H1 (cell line): ENCODE results near the gene MDM4. TPM values are rescaled to one million over a fixed set of nuclear protein-coding genes. Genes with fewer than 3 reads are reported as not detected.

ENCODE experiments used
- CTCF ChIA-PET: fragments of 300-600 bp; sonication (Branson Sonifier 250); formaldehyde crosslinking; loops from one replicate; lab custom pipeline; 2021; ENCODE audit not compliant: partially characterized antibody; lab: Charles Lee
- POLR2A ChIA-PET: fragments of 300-600 bp; sonication (Branson Sonifier 250); formaldehyde crosslinking; loops from one replicate; lab custom pipeline; 2021; ENCODE audit warnings: inconsistent platforms; ENCODE audit not compliant: partially characterized antibody; lab: Charles Lee
- DNase-seq, 2 experiments: peaks; one replicate each; pipeline versions ENCODE4 v3.0.0 to v3.0.0-alpha.2; 2010 to 2022; ENCODE audit warnings: low spot score in 2 of 2, low read depth in 1 of 2, mixed read lengths in 1 of 2
- FAIRE-seq: peaks from 2 replicates; lab custom pipeline; 2011; peaks lifted over from hg19 to GRCh38; lab: Jason Lieb, UNC
- H2AFZ ChIP-seq: 2 replicates; pipeline ENCODE4 v1.8.1; 2012; ENCODE audit warnings: low read length, inconsistent platforms
- H2AK5ac ChIP-seq: 2 replicates; pipeline ENCODE4 v1.6.1; 2013; ENCODE audit warnings: low read depth, low read length
- H2BK120ac ChIP-seq: replicated peaks from 2 replicates; pipeline ENCODE3; 2013; ENCODE audit warnings: low read depth, low read length, inconsistent platforms
- H2BK12ac ChIP-seq: 2 replicates; pipeline ENCODE4 v1.6.1; 2013; ENCODE audit warnings: low read depth, low read length
- H2BK15ac ChIP-seq: 2 replicates; pipeline ENCODE4 v1.6.1; 2013; ENCODE audit warnings: low read length
- H2BK20ac ChIP-seq: 2 replicates; pipeline ENCODE4 v1.6.1; 2013; ENCODE audit warnings: low read length
- H2BK5ac ChIP-seq: 2 replicates; pipeline ENCODE4 v1.6.1; 2013; ENCODE audit warnings: low read depth, low read length
- H3K14ac ChIP-seq: 2 replicates; pipeline ENCODE4 v1.6.1; 2013; ENCODE audit warnings: inconsistent platforms; ENCODE audit not compliant: insufficient read length
- H3K18ac ChIP-seq: 2 replicates; pipeline ENCODE4 v1.6.1; 2013; ENCODE audit warnings: low read length; ENCODE audit errors: extremely low read depth
- H3K23ac ChIP-seq: 2 replicates; pipeline ENCODE4 v1.6.1; 2013; ENCODE audit warnings: inconsistent platforms; ENCODE audit not compliant: insufficient read length
- H3K23me2 ChIP-seq: 2 replicates; pipeline ENCODE4 v1.6.1; 2013; ENCODE audit warnings: low read depth, low read length
- H3K27ac ChIP-seq: 2 replicates; pipeline ENCODE4 v1.6.1; 2011; ENCODE audit warnings: low read depth, low read length, inconsistent platforms
- H3K27me3 ChIP-seq, 4 experiments: replicated peaks in 1 of 4; 1 replicate in 1 of 4; 2 replicates in 3 of 4; pipeline versions ENCODE4 v1.6.1 to v1.8.1; 2011 to 2013; ENCODE audit warnings: low read length in 3 of 4, mild to moderate bottlenecking in 3 of 4, inconsistent platforms in 2 of 4, mixed read lengths in 2 of 4, moderate library complexity in 1 of 4; ENCODE audit not compliant: control insufficient read depth in 3 of 4, insufficient read depth in 3 of 4; ENCODE audit errors: extremely low read depth in 1 of 4
- H3K36me3 ChIP-seq, 4 experiments: 2 replicates each; pipeline versions ENCODE4 v1.6.1 to v1.8.1; 2011 to 2013; ENCODE audit warnings: mild to moderate bottlenecking in 4 of 4, low read length in 3 of 4, moderate library complexity in 2 of 4, control low read depth in 1 of 4, inconsistent platforms in 1 of 4; ENCODE audit not compliant: insufficient read depth in 4 of 4, control insufficient read depth in 2 of 4
- H3K4ac ChIP-seq: replicated peaks from 2 replicates; pipeline ENCODE3; 2013; ENCODE audit warnings: low read length, low read depth, mixed read lengths, inconsistent platforms; ENCODE audit not compliant: insufficient read length
- H3K4me1 ChIP-seq, 4 experiments: replicated peaks in 1 of 4; 1 replicate in 1 of 4; 2 replicates in 3 of 4; pipeline versions ENCODE4 v1.6.1 to v1.8.1; 2011 to 2013; ENCODE audit warnings: low read length in 3 of 4, inconsistent platforms in 2 of 4, mixed read lengths in 1 of 4; ENCODE audit not compliant: insufficient read depth in 4 of 4, control insufficient read depth in 3 of 4
- H3K4me2 ChIP-seq, 2 experiments: 2 replicates each; pipeline versions ENCODE4 v1.6.1 to v1.8.1; 2011 to 2013; ENCODE audit warnings: low read depth in 2 of 2, low read length in 2 of 2, control low read depth in 1 of 2, inconsistent platforms in 1 of 2, mild to moderate bottlenecking in 1 of 2; ENCODE audit not compliant: insufficient read depth in 1 of 2
- H3K4me3 ChIP-seq, 4 experiments: fragments of 200-600, 300-600 bp in 1 of 4; sonication (generic), shearing (Covaris generic), sonication (Bioruptor Twin) in 1 of 4; 2 replicates each; pipeline versions ENCODE4 v1.5.1 to v1.8.1; 2011 to 2016; ENCODE audit warnings: low read length in 4 of 4, low read depth in 3 of 4, control low read depth in 2 of 4, inconsistent platforms in 2 of 4, mild to moderate bottlenecking in 2 of 4, mixed read lengths in 1 of 4, moderate library complexity in 1 of 4; ENCODE audit not compliant: insufficient read depth in 2 of 4; ENCODE audit errors: extremely low read depth in 1 of 4
- H3K56ac ChIP-seq: replicated peaks from 2 replicates; pipeline ENCODE3; 2013; ENCODE audit warnings: low read depth, mild to moderate bottlenecking, mixed read lengths, low read length, inconsistent platforms; ENCODE audit not compliant: insufficient read length
- H3K79me1 ChIP-seq: 2 replicates; pipeline ENCODE4 v1.6.1; 2013; ENCODE audit warnings: low read depth, low read length, control low read depth
- H3K79me2 ChIP-seq, 2 experiments: 2 replicates each; pipeline versions ENCODE4 v1.6.1 to v1.8.1; 2012 to 2013; ENCODE audit warnings: low read length in 2 of 2, mild to moderate bottlenecking in 2 of 2, inconsistent platforms in 1 of 2; ENCODE audit not compliant: insufficient read depth in 2 of 2, control insufficient read depth in 1 of 2
- H3K9ac ChIP-seq, 4 experiments: replicated peaks in 1 of 4; 1 replicate in 1 of 4; 2 replicates in 3 of 4; pipeline versions ENCODE4 v1.6.1 to v1.8.1; 2011 to 2013; ENCODE audit warnings: low read depth in 3 of 4, low read length in 3 of 4, control low read depth in 2 of 4, mild to moderate bottlenecking in 2 of 4, moderate library complexity in 2 of 4, inconsistent platforms in 1 of 4; ENCODE audit errors: extremely low read depth in 1 of 4
- H3K9me3 ChIP-seq, 2 experiments: 2 replicates each; pipeline versions ENCODE4 v1.6.1 to v1.8.1; 2012 to 2013; ENCODE audit warnings: mild to moderate bottlenecking in 2 of 2, moderate library complexity in 2 of 2, control low read depth in 1 of 2, inconsistent platforms in 1 of 2, low read depth in 1 of 2, low read length in 1 of 2, mixed read lengths in 1 of 2; ENCODE audit not compliant: insufficient read depth in 2 of 2
- H4K20me1 ChIP-seq, 2 experiments: replicated peaks in 1 of 2; 2 replicates each; pipeline versions ENCODE3 to v1.8.1; 2011 to 2013; ENCODE audit warnings: inconsistent platforms in 2 of 2, low read length in 2 of 2, mild to moderate bottlenecking in 1 of 2; ENCODE audit not compliant: insufficient read depth in 2 of 2, control insufficient read depth in 1 of 2
- H4K5ac ChIP-seq: 2 replicates; pipeline ENCODE4 v1.6.1; 2013; ENCODE audit warnings: low read length, low read depth, mixed read lengths, inconsistent platforms; ENCODE audit not compliant: insufficient read length
- H4K8ac ChIP-seq: 2 replicates; pipeline ENCODE4 v1.8.0; 2013; ENCODE audit warnings: mild to moderate bottlenecking, moderate library complexity, low read length, inconsistent platforms; ENCODE audit not compliant: insufficient read depth; ENCODE audit errors: extremely low read depth
- H4K91ac ChIP-seq: replicated peaks from 2 replicates; pipeline ENCODE3; 2013; ENCODE audit warnings: low read length, mixed read lengths, inconsistent platforms; ENCODE audit not compliant: insufficient read length
- ASH2L ChIP-seq: fragments of 200-600, 300-600 bp; sonication (generic); IDR thresholded peaks from one replicate; pipeline ENCODE4 v1.7.1; 2017; ENCODE audit warnings: low read length
- ATF2 ChIP-seq: IDR thresholded peaks from 2 replicates; pipeline ENCODE4 v1.6.1; 2012; ENCODE audit warnings: low read length, inconsistent platforms
- CHD2 ChIP-seq: IDR thresholded peaks from 2 replicates; pipeline ENCODE4 v1.6.1; 2012; ENCODE audit warnings: low read length, improper control_type of control experiment
- KDM1A ChIP-seq: fragments of 200-600, 300-600 bp; sonication (generic); IDR thresholded peaks from 2 replicates; pipeline ENCODE4 v1.7.1; 2016; ENCODE audit warnings: mild to moderate bottlenecking, low read length, borderline replicate concordance
- PHF8 ChIP-seq: fragments of 200-600 bp; sonication (generic); conservative IDR thresholded peaks from 2 replicates; pipeline ENCODE4 v1.7.1; 2012; ENCODE audit warnings: low read depth, mild to moderate bottlenecking, inconsistent platforms, low read length, moderate library complexity
- POLR2A ChIP-seq, 2 experiments: IDR thresholded peaks; 1 replicate in 1 of 2; 2 replicates in 1 of 2; pipeline ENCODE4 v1.6.1; 2011; ENCODE audit warnings: low read depth in 2 of 2, low read length in 2 of 2, mild to moderate bottlenecking in 2 of 2; ENCODE audit errors: control extremely low read depth in 1 of 2
- POU5F1 ChIP-seq: IDR thresholded peaks from 2 replicates; pipeline ENCODE4 v1.6.1; 2011; ENCODE audit warnings: low read depth, mild to moderate bottlenecking, low read length, moderate library complexity
- SRF ChIP-seq: IDR thresholded peaks from 2 replicates; pipeline ENCODE4 v1.6.1; 2011; ENCODE audit warnings: mild to moderate bottlenecking, low read depth, low read length, moderate library complexity
- SUZ12 ChIP-seq: fragments of 200-600 bp; sonication (generic); IDR thresholded peaks from 2 replicates; pipeline ENCODE4 v1.6.1; 2012; ENCODE audit warnings: mild to moderate bottlenecking, inconsistent platforms, low read length, moderate library complexity, mixed read lengths
- TAF1 ChIP-seq: IDR thresholded peaks from 2 replicates; pipeline ENCODE4 v1.6.1; 2011; ENCODE audit warnings: mild to moderate bottlenecking, low read depth, low read length
- ZNF274 ChIP-seq: IDR thresholded peaks from 2 replicates; pipeline ENCODE4 v1.7.0; 2012; ENCODE audit warnings: low read length, borderline replicate concordance; ENCODE audit errors: extremely low read depth
- WGBS, 2 experiments: shearing (Covaris generic) in 1 of 2; methylation state at CpG; one replicate each; pipeline versions ENCODE4 v1.1.6 to v1.1.7; 2013 to 2015; ENCODE audit warnings: low lambda C conversion rate in 2 of 2, mixed read lengths in 2 of 2, inconsistent platforms in 1 of 2, low coverage in 1 of 2, missing lambda C conversion rate in 1 of 2; ENCODE audit not compliant: insufficient replicate concordance in 2 of 2, insufficient coverage in 1 of 2, insufficient read length in 1 of 2; ENCODE audit errors: extremely low coverage in 1 of 2, missing lambda C conversion rate in 1 of 2; 5-methylcytosine and 5-hydroxymethylcytosine counted together
- polyA plus RNA-seq, 7 experiments: library from polyadenylated mRNA; depleted of rRNA in 3 of 7; stranded (reverse) in 5 of 7; unstranded in 2 of 7; fragments of >200 nt in 5 of 7; fragments of 200-250 nt in 2 of 7; gene quantifications; 1 replicate in 5 of 7; 2 replicates in 1 of 7; 4 replicates in 1 of 7; pipeline versions ENCODE4 v1.2.1 to v1.2.3, GENCODE V29; 2011 to 2013; ENCODE audit warnings: missing spikeins in 2 of 7, mixed read lengths in 2 of 7
- total RNA-seq: library from RNA; stranded (reverse); fragmentation: NEBNext Ultra II Directional; extraction: Animal tissue kit (Norgen Biotek cat#: 25700); gene quantifications from 2 replicates; pipeline ENCODE4 v1.2.1, GENCODE V29; 2021
- TF ChIP-seq, protein P1 (sequence below): IDR thresholded peaks from 2 replicates; pipeline ENCODE4 v1.6.1; 2011; ENCODE audit warnings: low read length, improper control_type of control experiment

Gene MDM4
- total and polyA plus RNA-seq, 2 of the 8 experiments (the other 6 are each of a cell fraction or from before 2014, with no cell fraction given) = 10.8 to 84.9 TPM

GRCh38 chr1:204468766-204469302 lies 47.4 kb upstream of the MDM4 start:
- POLR2A ChIA-PET = no interaction called here
- H3K14ac ChIP-seq = no peak overlapping the region
- no peak for DNase-seq
- no peak overlapping the region for H3K4me3 ChIP-seq
- H3K27ac ChIP-seq = no peak overlapping the region
- no peak overlapping the region for H3K23ac ChIP-seq
- H3K79me1 ChIP-seq = peaks cover 2% of the 10 kb centered on the region
- FAIRE-seq = no peak
- CTCF ChIA-PET = interaction anchor here (1.2 to 1.4 kb wide), 2 partner anchors 9 to 24 kb away, joined by 3 read pairs; no protein-coding TSS in a partner anchor
- 0 out of 2 replicates have a peak overlapping the region, but pooled peaks have one; percentile 39 for H2BK12ac ChIP-seq
- H3K79me2 ChIP-seq = no peaks in the 10 kb centered on the region
- no peaks in the 10 kb centered on the region for H3K9me3 ChIP-seq
- H4K20me1 ChIP-seq = no peaks in the 10 kb centered on the region
- H3K4me1 ChIP-seq = peaks cover 0 to 8% (median 3%) of the 10 kb centered on the region in 4 experiments; a peak in 4 of 7 replicates
- WGBS, 2 experiments = 89% methylated on average over 18 of the region's 18 CpGs; no CpG with 5 or more reads in 1 of the 2 experiments
- no peak overlapping the region for H2BK120ac ChIP-seq
- H2BK15ac ChIP-seq = no peak overlapping the region
- no peak overlapping the region for H2BK5ac ChIP-seq
- H2BK20ac ChIP-seq = no peak overlapping the region
- H3K4ac ChIP-seq = no peak overlapping the region
- peaks cover 0 to 2% (median under 1%) of the 10 kb centered on the region in 4 experiments; a peak in 4 of 8 replicates for H3K36me3 ChIP-seq
- H3K23me2 ChIP-seq = no peaks in the 10 kb centered on the region
- no peak overlapping the region for H4K91ac ChIP-seq
- H3K18ac ChIP-seq = no peak overlapping the region
- no peaks in the 10 kb centered on the region for H3K27me3 ChIP-seq
- H4K8ac ChIP-seq = no peak overlapping the region
- H2AFZ ChIP-seq = no peak overlapping the region
- no peak overlapping the region for H3K4me2 ChIP-seq
- H3K9ac ChIP-seq = no peak overlapping the region
- H2AK5ac ChIP-seq = no peak overlapping the region
- TF ChIP-seq CHD2 = no peak
- TF ChIP-seq SUZ12 = no peak
- TF ChIP-seq, protein P1, sequence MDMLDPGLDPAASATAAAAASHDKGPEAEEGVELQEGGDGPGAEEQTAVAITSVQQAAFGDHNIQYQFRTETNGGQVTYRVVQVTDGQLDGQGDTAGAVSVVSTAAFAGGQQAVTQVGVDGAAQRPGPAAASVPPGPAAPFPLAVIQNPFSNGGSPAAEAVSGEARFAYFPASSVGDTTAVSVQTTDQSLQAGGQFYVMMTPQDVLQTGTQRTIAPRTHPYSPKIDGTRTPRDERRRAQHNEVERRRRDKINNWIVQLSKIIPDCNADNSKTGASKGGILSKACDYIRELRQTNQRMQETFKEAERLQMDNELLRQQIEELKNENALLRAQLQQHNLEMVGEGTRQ = no peak
- no peak for TF ChIP-seq KDM1A
- TF ChIP-seq ASH2L = no peak
- TF ChIP-seq POU5F1 = no peak
- TF ChIP-seq ZNF274 = no peak
- TF ChIP-seq POLR2A (IDR thresholded peaks at IDR 0.05; ENCODE audit: control extremely low read depth in 1 of 2, low read depth in 2 of 2, low read length in 2 of 2) = no peak
- no peak for TF ChIP-seq PHF8
- TF ChIP-seq ATF2 = no peak
- no peak for TF ChIP-seq TAF1
- TF ChIP-seq SRF = no peak
- no peak overlapping the region for H4K5ac ChIP-seq
- H3K56ac ChIP-seq = no peak overlapping the region
